ENCODE results near the gene ZNF691.

The ZNF691 gene

GRCh38 chr1:42877380-42877779 is 31.0 kb downstream of the ZNF691 start:
- TF ChIP-seq, protein P1, sequence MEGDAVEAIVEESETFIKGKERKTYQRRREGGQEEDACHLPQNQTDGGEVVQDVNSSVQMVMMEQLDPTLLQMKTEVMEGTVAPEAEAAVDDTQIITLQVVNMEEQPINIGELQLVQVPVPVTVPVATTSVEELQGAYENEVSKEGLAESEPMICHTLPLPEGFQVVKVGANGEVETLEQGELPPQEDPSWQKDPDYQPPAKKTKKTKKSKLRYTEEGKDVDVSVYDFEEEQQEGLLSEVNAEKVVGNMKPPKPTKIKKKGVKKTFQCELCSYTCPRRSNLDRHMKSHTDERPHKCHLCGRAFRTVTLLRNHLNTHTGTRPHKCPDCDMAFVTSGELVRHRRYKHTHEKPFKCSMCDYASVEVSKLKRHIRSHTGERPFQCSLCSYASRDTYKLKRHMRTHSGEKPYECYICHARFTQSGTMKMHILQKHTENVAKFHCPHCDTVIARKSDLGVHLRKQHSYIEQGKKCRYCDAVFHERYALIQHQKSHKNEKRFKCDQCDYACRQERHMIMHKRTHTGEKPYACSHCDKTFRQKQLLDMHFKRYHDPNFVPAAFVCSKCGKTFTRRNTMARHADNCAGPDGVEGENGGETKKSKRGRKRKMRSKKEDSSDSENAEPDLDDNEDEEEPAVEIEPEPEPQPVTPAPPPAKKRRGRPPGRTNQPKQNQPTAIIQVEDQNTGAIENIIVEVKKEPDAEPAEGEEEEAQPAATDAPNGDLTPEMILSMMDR (IDR thresholded peaks at IDR 0.05), result no peak

DNA sequence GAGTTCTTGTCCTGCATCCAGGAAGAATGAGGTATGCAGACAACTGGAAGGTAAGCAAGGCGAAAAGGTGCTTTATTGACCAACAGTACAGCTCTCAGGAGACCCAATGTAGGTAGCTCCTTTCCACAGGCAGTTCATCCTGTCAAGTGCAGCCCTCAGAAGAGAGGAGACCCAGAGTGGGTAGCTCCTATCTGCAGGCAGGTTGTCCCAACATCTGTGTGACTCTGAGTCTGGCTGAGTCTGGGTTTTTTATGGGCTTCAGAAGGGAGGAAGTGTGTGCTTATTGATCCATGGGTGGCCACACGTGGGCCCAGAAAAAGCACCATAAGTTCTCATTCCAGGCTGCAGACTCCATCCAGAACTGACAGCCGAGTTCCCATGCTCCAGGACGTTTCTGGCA is 34.0 kb downstream of the ZNF691 start:
- TF ChIP-seq, protein P1 (IDR thresholded peaks at IDR 0.05), result no peak

DNA sequence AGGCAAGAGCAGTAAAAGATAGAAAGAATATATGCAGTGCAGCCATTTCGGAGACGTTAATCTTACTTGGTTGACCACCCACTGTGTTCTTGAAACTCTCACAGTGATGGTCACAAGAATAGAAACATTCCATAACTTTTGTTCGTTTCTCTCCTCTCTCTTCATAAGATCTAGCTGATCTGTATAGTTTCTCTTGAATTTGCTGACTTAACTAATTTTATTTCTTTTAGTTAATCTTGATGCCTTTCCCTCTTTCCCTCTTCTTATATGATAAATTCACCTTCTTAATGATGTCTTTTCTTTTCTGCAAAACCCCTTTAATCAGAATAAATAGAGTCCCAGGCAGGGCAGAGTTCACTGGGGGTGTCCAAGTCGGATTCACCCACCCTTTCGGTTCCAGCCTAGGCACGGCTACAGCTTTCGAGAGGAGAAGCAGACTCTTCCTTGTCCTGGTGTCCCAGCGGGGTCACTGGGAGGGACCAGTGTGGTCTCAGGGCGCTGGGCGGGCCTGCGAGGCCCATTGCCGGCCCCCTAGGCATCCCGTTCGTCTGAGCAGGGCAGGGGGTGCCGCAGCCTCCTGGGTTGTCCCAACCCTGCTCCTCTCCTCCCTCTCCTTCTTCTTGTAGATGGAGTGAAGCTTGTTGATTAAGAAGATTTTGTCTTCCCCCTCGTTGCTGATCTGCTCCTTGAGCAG is 39.8 kb downstream of the ZNF691 start:
- TF ChIP-seq, protein P1 (IDR thresholded peaks at IDR 0.05), result no peak

DNA sequence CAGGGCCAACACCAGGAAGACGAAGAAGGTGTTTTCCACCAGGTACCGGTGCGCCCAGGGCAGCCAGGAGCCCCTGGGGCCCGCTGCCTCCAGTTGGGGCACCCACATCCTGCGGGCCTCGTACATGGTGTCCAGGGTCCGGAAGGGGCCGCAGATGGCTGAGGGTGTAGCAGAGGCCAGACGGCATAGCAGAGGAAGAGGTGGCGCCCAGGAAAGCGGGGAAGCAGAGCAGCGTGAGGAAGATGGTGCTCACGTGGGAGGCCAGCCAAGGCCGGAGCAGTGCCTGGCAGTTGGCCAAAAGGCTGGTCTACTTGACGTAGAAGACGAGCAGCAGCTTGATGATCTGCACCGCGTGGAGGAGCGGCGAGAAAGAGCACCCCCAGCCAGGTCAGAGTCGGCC is 40.4 kb downstream of the ZNF691 start:
- TF ChIP-seq, protein P1 (IDR thresholded peaks at IDR 0.05), result no peak

- TF ChIP-seq, protein P1 (IDR thresholded peaks at IDR 0.05), result no peak
These were observed 41.0 kb downstream of the ZNF691 start for GRCh38 chr1:42887366-42887765.

- TF ChIP-seq, protein P1 (IDR thresholded peaks at IDR 0.05), result no peak
These were observed 41.7 kb downstream of the ZNF691 start for GRCh38 chr1:42888013-42888633.

GRCh38 chr1:42889264-42889663 is 42.9 kb downstream of the ZNF691 start:
- TF ChIP-seq, protein P1 (IDR thresholded peaks at IDR 0.05), result no peak
